Activated B cell treated with CpG ODN at 0.5 μM for 24 hours (primary cell): ENCODE data around the gene SPCS1. TPM values are rescaled to one million over a fixed set of nuclear protein-coding genes. Genes with fewer than 3 reads are reported as not detected.

ENCODE experiments used
- ATAC-seq: fragments of 200-7000 bp; cut with Tn5 transposase; one replicate; pipeline ENCODE4 v1.10.0; 2021; ENCODE audit warnings: low read depth, mild to moderate bottlenecking, moderate library complexity
- CTCF ChIA-PET: fragments of 350-600 bp; sonication (Branson Sonifier 250); formaldehyde crosslinking; loops from one replicate; lab custom pipeline; 2021; ENCODE audit warnings: antibody characterized with exemption; lab: Charles Lee
- POLR2A ChIA-PET: fragments of 350-600 bp; sonication (Branson Sonifier 250); formaldehyde crosslinking; loops from one replicate; lab custom pipeline; 2021; ENCODE audit warnings: antibody characterized with exemption; lab: Charles Lee
- DNase-seq: peaks from one replicate; pipeline ENCODE4 v3.0.0; 2022
- H3K27ac Mint-ChIP-seq: one replicate; pipeline ENCODE4 v1.8.0; 2020; ENCODE audit warnings: mixed read lengths
- H3K27me3 Mint-ChIP-seq: one replicate; pipeline ENCODE4 v1.8.0; 2021; ENCODE audit warnings: mixed read lengths
- H3K36me3 Mint-ChIP-seq: one replicate; pipeline ENCODE4 v1.8.0; 2021; ENCODE audit warnings: low read depth, mixed read lengths
- H3K4me1 Mint-ChIP-seq: one replicate; pipeline ENCODE4 v1.8.0; 2021; ENCODE audit warnings: mixed read lengths
- H3K4me3 Mint-ChIP-seq: one replicate; pipeline ENCODE4 v1.8.0; 2020; ENCODE audit warnings: mild to moderate bottlenecking, mixed read lengths
- H3K9me3 Mint-ChIP-seq: one replicate; pipeline ENCODE4 v1.8.0; 2020; ENCODE audit warnings: mixed read lengths
- intact Hi-C: fragments of 100-400 bp; cut with micrococcal nuclease; formaldehyde crosslinking; loops from one replicate; pipeline ENCODE4 v1.15.1; 2024
- total RNA-seq: library from RNA; stranded (reverse); gene quantifications from 2 replicates; pipeline ENCODE4 v1.2.3, GENCODE V29; 2022
- TF ChIP-seq, protein P1 (sequence below): fragments of 200-600 bp; IDR thresholded peaks from one replicate; pipeline ENCODE4 v1.8.0; 2022; ENCODE audit warnings: antibody characterized with exemption, mild to moderate bottlenecking

SPCS1 gene
- total RNA-seq, 1 donor from 2014 or later = 78.0 TPM

- Mint-ChIP-seq H3K36me3 (peaks cover 60% of the 10 kb centered on the region), H3K27me3 (no peaks in the 10 kb centered on the region), H3K4me1 (peaks cover 42% of the 10 kb centered on the region), H3K9me3 (no peaks in the 10 kb centered on the region), H3K4me3 (peak overlapping the region; percentile 22), H3K27ac (peak overlapping the region; percentile 43)
- ChIA-PET CTCF (no interaction called here), POLR2A (interaction anchor here (0.7 kb wide), 1 partner anchor 334 kb away, joined by 5 read pairs; no protein-coding TSS in a partner anchor)
- DNase-seq (no peak), ATAC-seq (no peak)
- intact Hi-C loops = no loop called here
- TF ChIP-seq, protein P1, sequence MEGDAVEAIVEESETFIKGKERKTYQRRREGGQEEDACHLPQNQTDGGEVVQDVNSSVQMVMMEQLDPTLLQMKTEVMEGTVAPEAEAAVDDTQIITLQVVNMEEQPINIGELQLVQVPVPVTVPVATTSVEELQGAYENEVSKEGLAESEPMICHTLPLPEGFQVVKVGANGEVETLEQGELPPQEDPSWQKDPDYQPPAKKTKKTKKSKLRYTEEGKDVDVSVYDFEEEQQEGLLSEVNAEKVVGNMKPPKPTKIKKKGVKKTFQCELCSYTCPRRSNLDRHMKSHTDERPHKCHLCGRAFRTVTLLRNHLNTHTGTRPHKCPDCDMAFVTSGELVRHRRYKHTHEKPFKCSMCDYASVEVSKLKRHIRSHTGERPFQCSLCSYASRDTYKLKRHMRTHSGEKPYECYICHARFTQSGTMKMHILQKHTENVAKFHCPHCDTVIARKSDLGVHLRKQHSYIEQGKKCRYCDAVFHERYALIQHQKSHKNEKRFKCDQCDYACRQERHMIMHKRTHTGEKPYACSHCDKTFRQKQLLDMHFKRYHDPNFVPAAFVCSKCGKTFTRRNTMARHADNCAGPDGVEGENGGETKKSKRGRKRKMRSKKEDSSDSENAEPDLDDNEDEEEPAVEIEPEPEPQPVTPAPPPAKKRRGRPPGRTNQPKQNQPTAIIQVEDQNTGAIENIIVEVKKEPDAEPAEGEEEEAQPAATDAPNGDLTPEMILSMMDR = no peak
Observed at GRCh38 chr3:52681596-52681995, 24.3 kb upstream of the SPCS1 start.

- no peak overlapping the region for H3K4me3 Mint-ChIP-seq
Observed at GRCh38 chr3:52682016-52682415, 23.9 kb upstream of the SPCS1 start.

GRCh38 chr3:52683611-52684010 is 22.3 kb upstream of the SPCS1 start:
- ChIA-PET POLR2A (no interaction called here), CTCF (no interaction called here)
- Mint-ChIP-seq H3K36me3 (peaks cover 64% of the 10 kb centered on the region), H3K9me3 (no peaks in the 10 kb centered on the region), H3K4me3 (no peak overlapping the region), H3K4me1 (peaks cover 56% of the 10 kb centered on the region), H3K27me3 (no peaks in the 10 kb centered on the region), H3K27ac (no peak overlapping the region)
- DNase-seq (no peak), ATAC-seq (no peak)
- intact Hi-C loops = no loop called here
- TF ChIP-seq, protein P1 = no peak

More at GRCh38 chr3:52682016-52682415, 23.9 kb upstream of the SPCS1 start:
- intact Hi-C loops = no loop called here
- ChIA-PET POLR2A (interaction anchor here (0.7 kb wide), 1 partner anchor 334 kb away, joined by 5 read pairs; no protein-coding TSS in a partner anchor), CTCF (no interaction called here)
- peaks cover 59% of the 10 kb centered on the region for H3K36me3 Mint-ChIP-seq
- DNase-seq (no peak), ATAC-seq (no peak)
- H3K4me1 Mint-ChIP-seq = peaks cover 46% of the 10 kb centered on the region
- TF ChIP-seq, protein P1 = no peak
- peak overlapping the region; percentile 43 for H3K27ac Mint-ChIP-seq
- H3K9me3 Mint-ChIP-seq = no peaks in the 10 kb centered on the region
- no peaks in the 10 kb centered on the region for H3K27me3 Mint-ChIP-seq

DNA sequence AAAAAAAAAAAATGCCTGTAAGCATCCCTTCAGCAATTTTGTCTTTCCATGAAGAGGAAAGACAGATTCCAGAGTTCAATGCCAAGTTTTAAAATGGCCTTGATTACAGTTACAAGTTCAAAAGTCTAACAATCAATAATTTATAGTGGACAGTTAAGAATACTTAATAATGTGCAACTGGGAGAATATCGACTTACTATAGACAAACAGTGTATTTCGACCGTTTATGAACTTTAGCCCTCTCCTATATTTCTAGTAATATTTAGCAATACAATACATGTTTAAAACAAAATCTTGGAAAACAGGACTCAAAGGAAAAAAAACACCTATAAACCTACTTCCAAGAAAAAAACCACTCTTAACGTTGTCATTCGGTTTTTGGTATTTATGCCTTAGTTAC is 21.7 kb upstream of the SPCS1 start:
- DNase-seq (no peak), ATAC-seq (no peak)
- Mint-ChIP-seq H3K9me3 (no peaks in the 10 kb centered on the region), H3K36me3 (peaks cover 64% of the 10 kb centered on the region), H3K27ac (peak overlapping the region; percentile 12), H3K27me3 (no peaks in the 10 kb centered on the region), H3K4me1 (peaks cover 58% of the 10 kb centered on the region), H3K4me3 (peak overlapping the region; percentile 69)
- ChIA-PET CTCF (no interaction called here), POLR2A (no interaction called here)
- TF ChIP-seq, protein P1 = no peak
- intact Hi-C loops = no loop called here

DNA sequence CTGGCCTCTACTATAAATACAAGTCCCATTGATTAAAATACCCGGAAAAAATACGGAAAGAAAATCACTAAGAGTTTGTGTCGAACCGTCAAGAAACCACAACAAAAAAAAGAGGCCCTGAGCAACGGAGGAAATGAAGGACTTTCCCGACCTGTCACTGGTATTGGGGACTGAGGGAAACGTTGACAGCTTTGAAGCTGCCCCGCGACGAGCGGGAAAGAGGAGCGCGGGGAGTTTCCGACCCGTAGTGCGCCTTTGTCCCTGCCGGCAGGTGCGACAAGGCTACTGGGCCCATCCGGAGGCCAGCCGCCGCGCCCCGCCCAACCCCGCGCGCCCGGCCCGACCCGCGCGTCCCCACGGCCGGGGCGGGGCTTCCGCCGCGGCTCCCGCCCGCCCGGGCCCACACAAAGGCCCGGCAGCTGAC is 20.6 kb upstream of the SPCS1 start:
- ChIA-PET POLR2A (interaction anchor here (0.6 to 4.1 kb wide), 5 partner anchors 21 to 364 kb away, joined by 3 to 26 read pairs (median 4); partner anchors contain the start of genes GLT8D1, SPCS1 and UQCC5), CTCF (no interaction called here)
- Mint-ChIP-seq H3K9me3 (no peaks in the 10 kb centered on the region), H3K36me3 (peaks cover 64% of the 10 kb centered on the region), H3K27ac (peak overlapping the region; percentile 94), H3K4me1 (peaks cover 56% of the 10 kb centered on the region), H3K4me3 (peak overlapping the region; percentile 92), H3K27me3 (no peaks in the 10 kb centered on the region)
- peak; percentile 82 for DNase-seq
- TF ChIP-seq, protein P1 = no peak
- intact Hi-C loops = loop anchor here (1.0 to 5.0 kb wide), 4 partner anchors 86 to 1183 kb away; partner anchors contain the start of genes DCAF1, GLYCTK and RPL29
- peak; percentile 80 for ATAC-seq
